Liver (tissue), 9 donors: ENCODE results near the gene SCIN. TPM values are rescaled to one million over a fixed set of nuclear protein-coding genes. Genes with fewer than 3 reads are reported as not detected.

Experiments
- DNase-seq: peaks from one replicate; pipeline ENCODE4 v3.0.0-alpha.2; 2017; ENCODE audit warnings: low spot score
- H3K27ac ChIP-seq, 2 donors: one replicate each; pipeline ENCODE4 v1.7.0; 2013; ENCODE audit warnings: inconsistent platforms in 2 of 2, low read length in 2 of 2, control low read depth in 1 of 2, low read depth in 1 of 2, mild to moderate bottlenecking in 1 of 2
- H3K27me3 ChIP-seq, 4 donors: one replicate each; pipeline versions ENCODE4 v1.6.1 to v1.7.0; 2013; ENCODE audit warnings: low read length in 3 of 4, inconsistent platforms in 1 of 4, mild to moderate bottlenecking in 1 of 4, moderate library complexity in 1 of 4; ENCODE audit not compliant: control insufficient read depth in 4 of 4, insufficient read depth in 4 of 4
- H3K36me3 ChIP-seq, 4 donors: one replicate each; pipeline versions ENCODE4 v1.6.1 to v1.7.0; 2013; ENCODE audit warnings: low read length in 3 of 4, mild to moderate bottlenecking in 3 of 4, low read depth in 1 of 4, moderate library complexity in 1 of 4; ENCODE audit not compliant: control insufficient read depth in 4 of 4, insufficient read depth in 3 of 4
- H3K4me1 ChIP-seq, 4 donors: one replicate each; pipeline versions ENCODE4 v1.6.1 to v1.7.0; 2013; ENCODE audit warnings: low read length in 3 of 4, mild to moderate bottlenecking in 3 of 4, moderate library complexity in 1 of 4; ENCODE audit not compliant: control insufficient read depth in 4 of 4, insufficient read depth in 4 of 4
- H3K4me3 ChIP-seq, 3 donors: one replicate each; pipeline versions ENCODE4 v1.6.1 to v1.7.0; 2013; ENCODE audit warnings: low read length in 3 of 3, control low read depth in 1 of 3, low read depth in 1 of 3, mild to moderate bottlenecking in 1 of 3
- H3K9ac ChIP-seq, 2 donors: one replicate each; pipeline ENCODE4 v1.7.0; 2013; ENCODE audit warnings: low read length in 2 of 2, mild to moderate bottlenecking in 2 of 2, moderate library complexity in 2 of 2, control low read depth in 1 of 2, low read depth in 1 of 2
- H3K9me3 ChIP-seq, 4 donors: one replicate each; pipeline versions ENCODE4 v1.6.1 to v1.7.0; 2013; ENCODE audit warnings: low read length in 3 of 4; ENCODE audit not compliant: control insufficient read depth in 4 of 4
- ATF3 ChIP-seq: IDR thresholded peaks from 2 replicates; pipeline ENCODE4 v1.6.1; 2016; ENCODE audit warnings: antibody characterized with exemption
- CTCF ChIP-seq: fragments of 150-350 bp; IDR thresholded peaks from 2 replicates; pipeline ENCODE4 v1.5.1; 2017; ENCODE audit warnings: improper control_type of control experiment, low read depth, low read length; ENCODE audit not compliant: missing input control
- EGR1 ChIP-seq, 2 donors: IDR thresholded peaks; 2 replicates each; pipeline ENCODE4 v1.6.1; 2016 to 2018; ENCODE audit warnings: antibody characterized with exemption in 2 of 2, low read depth in 2 of 2
- FOXA1 ChIP-seq: IDR thresholded peaks from 2 replicates; pipeline ENCODE4 v1.6.1; 2016; ENCODE audit warnings: antibody characterized with exemption
- FOXA2 ChIP-seq: IDR thresholded peaks from 2 replicates; pipeline ENCODE4 v1.6.1; 2016; ENCODE audit warnings: antibody characterized with exemption
- GABPA ChIP-seq, 2 donors: IDR thresholded peaks in 1 of 2; conservative IDR thresholded peaks in 1 of 2; 2 replicates each; pipeline ENCODE4 v1.6.1; 2016; ENCODE audit warnings: antibody characterized with exemption in 2 of 2, mild to moderate bottlenecking in 1 of 2, moderate library complexity in 1 of 2
- HNF4A ChIP-seq, 2 donors: conservative IDR thresholded peaks; 2 replicates each; pipeline ENCODE4 v1.6.1; 2016; ENCODE audit warnings: antibody characterized with exemption in 2 of 2, mild to moderate bottlenecking in 2 of 2
- HNF4G ChIP-seq: IDR thresholded peaks from 2 replicates; pipeline ENCODE4 v1.6.1; 2016; ENCODE audit warnings: antibody characterized with exemption
- JUND ChIP-seq, 2 donors: IDR thresholded peaks; 2 replicates each; pipeline ENCODE4 v1.6.1; 2016; ENCODE audit warnings: antibody characterized with exemption in 2 of 2
- MAX ChIP-seq: IDR thresholded peaks from 2 replicates; pipeline ENCODE4 v1.6.1; 2016; ENCODE audit warnings: antibody characterized with exemption
- NR2F2 ChIP-seq: IDR thresholded peaks from 2 replicates; pipeline ENCODE4 v1.6.1; 2016; ENCODE audit warnings: antibody characterized with exemption
- RAD21 ChIP-seq, 2 donors: IDR thresholded peaks; 2 replicates each; pipeline ENCODE4 v1.6.1; 2016; ENCODE audit warnings: antibody characterized with exemption in 2 of 2, mild to moderate bottlenecking in 2 of 2
- REST ChIP-seq: IDR thresholded peaks from 2 replicates; pipeline ENCODE4 v1.6.1; 2016; ENCODE audit warnings: antibody characterized with exemption, mild to moderate bottlenecking
- RXRA ChIP-seq, 2 donors: IDR thresholded peaks; 2 replicates each; pipeline ENCODE4 v1.6.1; 2017 to 2018; ENCODE audit warnings: antibody characterized with exemption in 2 of 2, mild to moderate bottlenecking in 1 of 2
- SP1 ChIP-seq: IDR thresholded peaks from 2 replicates; pipeline ENCODE4 v1.6.1; 2018; ENCODE audit warnings: antibody characterized with exemption, mild to moderate bottlenecking
- TAF1 ChIP-seq: conservative IDR thresholded peaks from 2 replicates; pipeline ENCODE4 v1.6.1; 2016; ENCODE audit warnings: antibody characterized with exemption, mild to moderate bottlenecking
- YY1 ChIP-seq: IDR thresholded peaks from 2 replicates; pipeline ENCODE4 v1.6.1; 2016; ENCODE audit warnings: antibody characterized with exemption, mild to moderate bottlenecking
- ZBTB33 ChIP-seq: IDR thresholded peaks from 2 replicates; pipeline ENCODE4 v1.6.1; 2016; ENCODE audit warnings: antibody characterized with exemption
- WGBS: extraction: QIAGEN DNeasy Blood & Tissue Kit; methylation state at CpG from one replicate; pipeline ENCODE4 v1.1.7; 2013; 5-methylcytosine and 5-hydroxymethylcytosine counted together
- polyA plus RNA-seq, 2 donors: library from polyadenylated mRNA; stranded (reverse) in 1 of 2; unstranded in 1 of 2; fragments of 200-250 nt in 1 of 2; fragments of >200 nt in 1 of 2; fragmentation: Nextera tagmentation in 1 of 2; extraction: Ambion mirVana in 1 of 2; gene quantifications; one replicate each; pipeline versions ENCODE4 v1.2.1 to v1.2.3, GENCODE V29; 2013 to 2015
- total RNA-seq, 2 donors: library from RNA; depleted of rRNA; stranded (reverse); fragments of >200 nt; gene quantifications; one replicate each; pipeline ENCODE4 v1.2.3, GENCODE V29; 2014
- donor health status: healthy.
- donor health status: healthy.
- donor health status: healthy.
- donor health status: healthy.
- donor health status: healthy.

Gene SCIN
- total and polyA plus RNA-seq, 4 donors: 0.05 to 0.23 TPM; not detected in 2

- no peak overlapping the region for H3K27ac ChIP-seq
- no peaks in the 10 kb centered on the region for H3K9me3 ChIP-seq
- no peaks in the 10 kb centered on the region for H3K27me3 ChIP-seq
- H3K9ac ChIP-seq: no peak overlapping the region
- no peak for DNase-seq
- no peak overlapping the region for H3K4me3 ChIP-seq
- no peaks in the 10 kb centered on the region for H3K36me3 ChIP-seq
- TF ChIP-seq RAD21 (IDR thresholded peaks at IDR 0.05): no peak
- no peak for TF ChIP-seq SP1
- TF ChIP-seq RXRA (IDR thresholded peaks at IDR 0.05): no peak
- TF ChIP-seq YY1: no peak
- no peak for TF ChIP-seq REST
- TF ChIP-seq HNF4A (conservative IDR thresholded peaks at IDR 0.05): no peak
- TF ChIP-seq JUND (IDR thresholded peaks at IDR 0.05): no peak
- no peak for TF ChIP-seq TAF1
- TF ChIP-seq ZBTB33: no peak
- TF ChIP-seq EGR1 (IDR thresholded peaks at IDR 0.05; ENCODE audit: low read depth in 2 of 2): no peak
- no peak for TF ChIP-seq FOXA1
- no peak for TF ChIP-seq ATF3
- TF ChIP-seq HNF4G: no peak
- no peak for TF ChIP-seq MAX
- TF ChIP-seq FOXA2: no peak
- TF ChIP-seq CTCF: no peak
- H3K4me1 ChIP-seq: no peaks in the 10 kb centered on the region
Measured at GRCh38 chr7:12623223-12623622, 52.7 kb downstream of the SCIN start.

- H3K27me3 ChIP-seq: no peaks in the 10 kb centered on the region
- H3K36me3 ChIP-seq: no peaks in the 10 kb centered on the region
- DNase-seq: no peak
- no peaks in the 10 kb centered on the region for H3K9me3 ChIP-seq
- H3K27ac ChIP-seq: no peak overlapping the region
- 20% methylated on average over 1 of the region's 1 CpG for WGBS
- no peak overlapping the region for H3K9ac ChIP-seq
- no peak overlapping the region for H3K4me3 ChIP-seq
- H3K4me1 ChIP-seq: no peaks in the 10 kb centered on the region
- no peak for TF ChIP-seq EGR1 (IDR thresholded peaks at IDR 0.05; ENCODE audit: low read depth in 2 of 2)
- no peak for TF ChIP-seq GABPA (IDR thresholded peaks at IDR 0.05 in 1 of 2, conservative IDR thresholded peaks at IDR 0.05 in 1 of 2)
- TF ChIP-seq HNF4G: no peak
- no peak for TF ChIP-seq REST
- TF ChIP-seq ATF3: no peak
- no peak for TF ChIP-seq YY1
- TF ChIP-seq FOXA2: no peak
- TF ChIP-seq JUND (IDR thresholded peaks at IDR 0.05): no peak
- TF ChIP-seq RAD21 (IDR thresholded peaks at IDR 0.05): peak; percentile 72 to 74
- TF ChIP-seq NR2F2: no peak
Measured at GRCh38 chr7:12623885-12624498, 53.5 kb downstream of the SCIN start.
